HK-2 (cell line): ENCODE measurements around the gene PLEKHA6.
A peak's percentile ranks its signal among the peaks of the same experiment; 100 is the strongest.
"Not testable (repeated sequence)": the region's sequence is repeated elsewhere in the genome, so short reads cannot be mapped to it uniquely, and the experiment has no call there.

Source experiments
- DNase-seq: peaks from one replicate; pipeline ENCODE4 v3.0.0-alpha.2; 2018; ENCODE audit not compliant: unreplicated experiment

PLEKHA6 gene

GRCh38 chr1:204261266-204261665, 98.5 kb downstream of the PLEKHA6 start:
- no peak for DNase-seq

DNA sequence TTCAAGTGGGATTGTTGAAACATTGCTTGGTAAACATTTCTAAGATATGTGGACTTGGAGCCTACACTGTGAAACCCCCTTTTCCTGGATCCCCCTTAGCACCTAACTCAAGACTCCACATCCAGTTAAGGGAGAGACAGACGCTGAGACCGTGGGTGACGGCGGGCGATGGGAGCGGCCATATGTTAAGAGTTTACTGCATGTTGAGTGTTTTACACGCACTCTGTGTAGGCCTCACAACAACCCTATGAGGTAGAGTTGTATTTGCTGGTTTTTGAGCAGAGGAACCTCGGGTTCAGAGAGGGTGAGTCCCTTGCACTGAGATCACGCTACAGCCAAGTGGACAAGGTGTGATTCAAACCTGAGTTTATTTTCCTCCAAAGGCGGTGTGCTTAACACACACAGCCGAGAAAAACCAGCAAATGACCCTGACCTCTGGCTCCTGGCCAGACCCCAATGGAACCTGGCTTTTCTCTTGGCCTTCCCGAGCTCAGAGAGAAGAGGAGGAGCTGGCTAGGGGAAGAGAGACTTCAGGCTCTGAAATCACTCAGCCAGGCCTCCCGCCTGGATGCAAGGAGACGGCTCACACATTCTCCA, 99.0 kb downstream of the PLEKHA6 start:
- DNase-seq: no peak

DNA sequence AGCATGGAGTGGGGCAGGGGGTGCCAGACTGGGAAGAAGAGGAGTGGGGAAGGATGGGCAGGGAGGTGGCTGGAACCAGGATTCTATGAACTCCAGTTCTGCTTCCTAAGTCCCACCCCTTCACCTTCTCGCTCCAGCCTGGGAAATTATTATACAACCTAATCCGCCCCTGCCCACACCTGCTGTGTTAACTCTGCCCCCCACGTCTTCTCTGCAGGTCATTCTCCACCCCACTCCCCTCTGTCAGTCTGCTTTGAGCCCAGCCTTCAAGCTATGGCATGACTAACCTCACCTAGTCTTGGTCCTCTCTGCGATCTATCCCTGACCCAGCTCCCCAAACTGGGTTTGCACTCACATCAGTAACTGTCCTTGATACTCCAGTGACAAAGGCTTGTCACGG, 99.9 kb downstream of the PLEKHA6 start:
- no peak for DNase-seq

DNA sequence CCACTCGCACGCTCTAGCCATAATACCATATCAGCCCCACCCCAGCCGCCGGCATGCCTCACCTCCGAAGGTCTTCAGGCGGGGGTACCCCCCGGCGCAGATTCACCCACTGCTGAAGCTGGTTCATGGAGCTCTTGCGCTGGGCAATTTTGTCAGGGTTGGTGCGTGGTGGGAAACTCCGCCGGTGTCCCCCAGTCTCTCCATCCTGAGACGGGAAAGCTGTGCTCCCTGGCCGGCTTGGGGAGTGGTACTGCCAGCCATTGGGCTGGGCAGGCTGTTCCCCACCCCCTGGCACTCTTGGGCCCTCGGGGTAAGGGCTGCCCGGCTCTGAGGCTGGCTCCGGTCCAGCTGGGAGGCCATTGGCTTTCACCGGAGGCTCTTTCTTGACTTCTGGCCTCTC, 100.5 kb downstream of the PLEKHA6 start:
- DNase-seq: no peak

DNA sequence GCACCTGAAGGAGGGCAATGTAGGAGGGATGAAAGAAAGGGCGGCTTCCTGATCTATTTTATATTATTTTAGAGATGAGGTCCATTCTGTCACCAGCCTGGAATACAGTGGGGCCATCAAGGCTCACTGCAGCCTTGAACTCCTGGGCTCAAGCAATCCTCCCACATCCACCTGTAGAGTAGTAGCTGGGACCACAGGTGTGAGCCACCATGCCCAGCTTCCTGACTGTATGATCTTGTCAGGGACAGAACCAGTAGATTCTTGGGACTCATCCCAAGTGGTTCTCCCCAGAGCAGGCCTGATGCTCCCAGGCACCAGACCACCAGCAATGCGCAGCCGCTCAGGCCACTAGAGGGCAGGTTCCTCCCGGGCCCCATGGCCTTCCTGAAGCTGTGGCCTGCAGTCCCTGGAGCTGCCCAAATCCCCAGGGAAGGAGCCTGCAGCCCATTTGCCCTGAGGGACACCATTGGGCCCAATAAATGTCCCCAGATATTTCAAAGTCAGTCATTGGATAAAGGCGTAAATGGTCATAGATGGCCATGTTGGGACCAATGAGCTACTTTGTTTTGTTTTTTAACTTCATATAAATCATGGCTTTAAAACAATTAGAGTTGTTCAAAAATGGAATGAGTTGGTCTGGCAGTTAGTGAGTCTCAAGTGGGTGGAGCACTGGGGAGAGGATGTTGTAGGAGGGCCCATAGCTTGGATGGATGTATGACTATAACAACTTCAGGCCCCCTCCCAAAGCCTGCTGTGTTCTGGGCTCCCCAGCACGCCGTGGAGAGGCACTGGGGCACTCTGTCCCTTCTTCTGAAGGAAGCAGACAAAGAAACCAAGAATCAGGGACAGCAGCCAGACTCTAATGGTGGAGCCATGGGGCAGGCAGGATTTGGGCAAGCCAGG, 101.3 kb downstream of the PLEKHA6 start:
- peak; percentile 59 for DNase-seq

DNA sequence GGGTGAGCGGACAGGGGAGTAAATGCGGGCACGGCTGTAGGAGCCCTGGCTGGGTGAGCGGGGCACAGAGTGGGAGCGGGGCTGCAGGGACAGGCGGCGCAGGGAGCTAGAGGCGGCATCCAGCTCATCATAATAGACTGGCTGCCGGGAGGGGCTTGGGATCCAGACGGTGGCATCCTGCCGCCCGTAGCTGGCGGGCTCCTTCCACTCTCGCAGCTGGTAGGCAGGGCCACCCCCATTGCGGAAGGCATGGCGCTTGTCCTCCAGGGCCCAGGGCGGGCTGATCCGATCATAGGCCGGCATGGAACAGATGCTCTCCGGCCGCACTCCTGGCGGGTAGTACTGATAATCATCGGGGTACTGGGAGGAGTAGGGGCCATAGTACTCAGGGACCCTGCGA, 102.3 kb downstream of the PLEKHA6 start:
- no peak for DNase-seq

GRCh38 chr1:204256531-204256930, 103.2 kb downstream of the PLEKHA6 start:
- DNase-seq: no peak

- no peak for DNase-seq
Measured at GRCh38 chr1:204255966-204256365, 103.8 kb downstream of the PLEKHA6 start.

DNA sequence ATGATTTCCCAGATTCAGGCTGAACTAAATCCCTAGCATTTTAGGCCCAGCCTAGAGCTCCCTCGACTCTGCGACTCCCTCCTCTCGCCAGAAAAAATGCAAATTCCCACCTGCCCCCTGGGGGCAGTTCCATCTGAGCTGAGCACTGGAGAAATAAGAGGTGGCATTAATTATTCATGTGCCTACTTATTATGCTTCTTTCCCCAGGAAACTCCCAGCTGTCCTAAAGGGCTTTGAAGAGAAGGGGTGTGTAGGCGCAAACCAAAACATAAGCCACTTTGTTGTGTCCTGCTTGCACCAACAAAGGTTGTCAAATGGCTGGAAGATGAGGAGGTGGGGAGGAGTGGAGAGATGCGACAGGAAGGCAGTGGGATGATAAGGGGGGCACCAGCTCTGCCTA, 104.5 kb downstream of the PLEKHA6 start:
- no peak for DNase-seq

DNA sequence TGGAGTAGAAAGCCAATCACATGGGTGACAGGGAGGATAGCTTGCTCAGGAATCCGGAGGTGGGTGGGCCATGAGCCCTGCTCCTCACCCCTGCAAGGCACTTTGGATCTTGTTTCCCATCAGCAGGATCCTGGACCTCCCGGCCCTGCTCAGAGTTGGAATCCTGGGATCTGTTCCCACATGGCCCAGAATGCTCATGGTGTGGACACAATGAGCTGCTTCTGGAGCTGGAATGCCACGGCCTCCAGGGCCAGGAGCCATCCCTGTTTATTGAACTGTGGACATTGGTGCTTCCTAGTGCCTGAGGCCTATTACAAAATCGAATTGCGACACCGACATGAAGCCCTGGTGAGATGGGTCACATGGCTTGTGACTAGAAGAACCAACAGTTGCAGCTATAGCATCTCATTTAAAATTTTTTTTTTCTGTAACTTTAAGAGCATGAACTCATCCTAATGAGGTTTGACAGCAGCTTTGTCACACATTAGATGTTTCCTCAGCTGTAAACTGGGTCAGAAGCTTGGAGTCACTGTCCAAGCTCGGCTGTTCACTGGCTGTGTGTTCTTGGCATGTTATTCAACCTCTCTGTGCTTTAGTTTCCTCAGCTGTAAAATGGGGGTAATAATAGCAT, 105.6 kb downstream of the PLEKHA6 start:
- no peak for DNase-seq

- no peak for DNase-seq
Measured at GRCh38 chr1:204251926-204252689, 107.6 kb downstream of the PLEKHA6 start.

DNA sequence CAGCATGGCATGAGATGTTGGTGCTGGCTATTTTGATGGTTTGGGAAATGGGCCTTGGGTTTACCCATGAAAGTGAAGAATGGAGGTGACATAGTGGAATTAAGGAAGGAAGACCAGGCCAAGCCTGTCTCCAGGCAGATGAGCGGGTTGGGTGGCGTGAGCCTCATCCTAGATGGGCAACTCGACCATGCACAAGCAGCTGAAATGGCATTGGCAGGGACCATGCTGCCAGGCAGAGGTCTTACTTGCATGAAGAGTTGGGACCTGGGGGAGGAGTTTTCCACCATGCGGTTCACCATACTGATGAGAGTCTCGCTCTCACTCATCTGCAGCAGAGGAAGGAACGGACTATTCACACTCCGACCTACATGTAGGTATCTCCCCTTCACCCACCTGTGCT, 108.4 kb downstream of the PLEKHA6 start:
- DNase-seq: no peak

DNA sequence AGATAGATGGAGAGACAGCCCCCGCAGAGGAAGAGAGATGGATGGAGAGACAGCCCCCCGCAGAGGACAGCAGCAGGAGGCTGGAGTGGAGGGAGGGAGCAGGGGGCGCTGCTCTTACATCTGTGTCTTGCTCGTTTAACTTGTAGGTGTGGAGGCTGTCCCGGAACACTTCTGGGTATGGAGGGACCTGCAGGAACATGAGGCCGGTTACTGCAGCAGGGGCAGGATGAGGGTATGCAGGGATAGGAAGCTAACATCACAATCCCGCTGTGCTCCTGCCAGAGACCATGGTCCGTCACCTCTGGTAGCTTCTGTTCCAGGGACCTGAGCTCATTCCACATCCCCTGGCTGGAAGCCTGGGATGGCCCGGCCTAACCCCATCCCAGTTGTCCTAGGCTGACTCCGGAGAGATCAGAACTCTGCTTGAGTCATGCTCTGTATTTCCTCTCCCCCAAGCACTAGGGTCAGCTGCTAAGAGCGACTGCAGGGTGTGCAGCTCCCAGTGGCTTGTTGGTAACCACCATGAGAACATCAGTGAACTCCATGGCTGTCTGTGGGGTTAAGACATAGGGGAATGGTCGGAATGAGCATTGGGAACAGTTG, 109.2 kb downstream of the PLEKHA6 start:
- no peak for DNase-seq

GRCh38 chr1:204249736-204250427, 109.8 kb downstream of the PLEKHA6 start:
- DNase-seq: no peak

DNA sequence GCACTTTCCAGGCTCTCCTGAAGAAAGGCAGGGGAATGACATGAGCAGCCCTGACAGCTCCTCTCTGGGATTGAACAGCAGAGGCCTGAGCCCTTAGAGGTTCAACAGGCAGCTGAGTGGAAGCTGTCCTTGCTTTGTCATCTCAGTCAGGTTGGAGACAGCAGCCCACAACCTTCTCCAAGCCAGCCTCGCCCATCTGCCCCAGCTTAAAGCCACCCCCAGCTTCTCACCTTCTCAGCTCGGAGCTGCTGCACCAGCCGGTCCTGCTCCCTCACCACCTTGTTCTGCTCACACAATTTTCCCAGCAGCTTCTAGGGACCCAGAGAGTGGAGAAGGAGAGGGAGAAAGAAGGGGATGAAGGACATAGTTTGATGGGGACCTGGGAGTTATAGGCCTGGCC, 110.8 kb downstream of the PLEKHA6 start:
- DNase-seq: no peak

DNA sequence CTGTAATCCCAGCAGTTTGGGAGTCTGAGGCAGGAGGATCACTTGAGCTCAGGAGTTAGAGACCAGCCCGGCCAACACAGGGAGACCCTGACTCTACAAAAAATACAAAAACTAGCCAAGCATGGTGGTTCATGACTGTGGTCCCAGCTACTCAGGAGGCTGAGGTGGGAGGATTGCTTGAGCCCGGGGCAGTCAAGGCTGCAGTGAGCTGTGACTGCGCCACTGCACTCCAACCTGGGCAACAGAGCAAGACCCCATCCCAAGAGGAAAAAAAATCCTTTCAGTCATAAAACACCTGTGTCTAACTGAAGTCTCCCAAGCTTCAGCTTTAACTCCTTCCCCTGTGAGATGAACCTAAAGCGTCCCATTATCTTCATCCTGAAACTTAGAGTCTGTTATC, 112.9 kb downstream of the PLEKHA6 start:
- no peak for DNase-seq

DNA sequence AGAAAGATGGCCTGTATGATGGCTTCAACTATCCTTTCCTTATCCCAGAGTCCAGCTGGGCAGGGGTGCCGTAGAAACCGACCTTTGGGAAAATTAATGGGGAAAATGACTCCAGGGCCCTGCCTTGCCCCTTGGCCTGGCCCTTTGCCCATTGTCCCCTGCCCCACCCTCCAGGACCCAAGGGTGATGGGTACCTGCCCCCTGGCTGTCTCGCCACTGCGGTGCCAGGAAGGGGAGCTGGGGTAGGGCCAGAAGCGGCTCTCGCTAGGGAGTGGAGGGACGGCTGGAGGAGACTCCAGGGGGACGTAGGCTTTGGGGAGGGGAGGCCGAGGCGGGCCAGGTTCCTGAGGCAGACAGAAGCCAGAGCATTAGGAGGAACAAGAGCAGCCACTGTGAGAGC, 116.8 kb downstream of the PLEKHA6 start:
- DNase-seq: no peak

DNA sequence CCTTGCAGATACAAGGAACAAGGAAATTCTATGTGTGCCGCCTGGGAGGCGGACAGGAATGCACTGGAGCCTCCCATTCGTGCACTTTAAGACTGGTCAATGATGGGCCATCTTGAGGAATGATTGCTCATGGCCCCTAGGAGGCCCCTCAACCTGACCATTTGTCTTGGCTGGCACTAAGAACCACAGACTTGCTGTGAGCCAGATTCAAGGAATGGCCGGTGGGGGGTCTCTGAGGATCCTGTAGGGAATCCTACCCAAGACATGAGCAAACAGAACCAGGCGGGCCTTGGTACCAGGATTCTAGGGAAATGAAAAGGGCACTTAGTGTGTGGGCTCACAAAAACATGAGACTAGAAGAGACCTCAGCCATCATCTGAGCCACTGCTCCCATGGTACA, 117.8 kb downstream of the PLEKHA6 start:
- DNase-seq: no peak

DNA sequence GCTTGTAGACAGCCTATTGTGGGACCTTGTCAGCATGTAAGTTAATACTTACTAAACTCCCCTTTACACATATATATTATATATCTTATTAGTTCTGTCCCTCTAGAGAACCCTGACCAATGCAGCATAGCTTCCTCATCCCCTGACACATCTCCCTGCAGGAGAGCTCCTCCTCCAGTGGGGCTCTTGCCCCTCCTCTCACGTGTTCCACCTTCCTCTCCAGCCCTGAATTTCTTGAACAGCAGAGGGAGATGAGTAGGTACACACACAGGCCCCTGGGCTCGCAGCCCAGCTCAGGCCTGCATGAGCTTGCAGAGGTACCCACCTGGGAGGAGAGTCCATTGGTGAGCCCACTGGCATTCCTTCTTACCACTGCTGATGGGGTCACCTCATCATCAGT, 118.7 kb downstream of the PLEKHA6 start:
- DNase-seq: no peak

DNA sequence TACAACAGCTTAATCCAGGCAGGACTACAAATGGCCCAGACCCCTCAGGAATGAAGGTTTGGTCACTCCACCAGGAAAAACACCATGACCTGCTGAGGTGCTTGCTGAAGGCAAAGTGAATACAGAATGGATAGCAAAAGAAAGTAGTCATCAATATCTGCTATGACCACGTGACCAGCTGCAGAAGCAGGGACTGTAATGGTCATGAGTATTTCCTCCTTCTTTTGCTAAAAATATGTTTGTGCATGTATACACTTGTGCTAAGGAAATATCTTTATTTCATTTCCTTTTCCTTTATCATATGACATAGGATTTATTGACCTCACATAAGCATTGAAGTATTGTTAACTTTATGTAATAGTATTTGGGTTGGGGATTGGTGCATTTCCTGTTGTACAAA, 119.5 kb downstream of the PLEKHA6 start:
- DNase-seq: no peak

DNA sequence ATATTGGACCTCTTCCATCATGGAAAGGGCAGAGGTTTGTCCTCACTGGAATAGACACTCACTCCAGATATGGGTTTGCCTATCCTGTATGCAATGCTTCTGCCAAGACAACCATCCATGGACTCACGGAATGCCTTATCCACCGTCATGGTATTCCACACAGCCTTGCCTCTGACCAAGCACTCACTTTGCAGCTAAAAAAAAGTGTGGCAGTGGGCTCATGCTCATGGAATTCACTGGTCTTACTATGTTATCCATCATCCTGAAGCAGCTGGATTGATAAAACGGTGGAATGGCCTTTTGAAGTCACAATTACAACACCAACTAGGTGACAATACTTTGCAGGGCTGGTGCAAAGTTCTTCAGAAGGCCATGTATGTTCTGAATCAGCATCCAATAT, 120.3 kb downstream of the PLEKHA6 start:
- not testable (repeated sequence) for DNase-seq
